GM12801 (cell line): Measurements from ENCODE around the gene ACTR6.

Experiments
- TF ChIP-seq, protein P1 (sequence below): IDR thresholded peaks from one replicate; pipeline ENCODE4 v1.5.1; 2011; ENCODE audit warnings: control low read depth; ENCODE audit not compliant: insufficient read length; ENCODE audit errors: extremely low read depth

Gene ACTR6

DNA sequence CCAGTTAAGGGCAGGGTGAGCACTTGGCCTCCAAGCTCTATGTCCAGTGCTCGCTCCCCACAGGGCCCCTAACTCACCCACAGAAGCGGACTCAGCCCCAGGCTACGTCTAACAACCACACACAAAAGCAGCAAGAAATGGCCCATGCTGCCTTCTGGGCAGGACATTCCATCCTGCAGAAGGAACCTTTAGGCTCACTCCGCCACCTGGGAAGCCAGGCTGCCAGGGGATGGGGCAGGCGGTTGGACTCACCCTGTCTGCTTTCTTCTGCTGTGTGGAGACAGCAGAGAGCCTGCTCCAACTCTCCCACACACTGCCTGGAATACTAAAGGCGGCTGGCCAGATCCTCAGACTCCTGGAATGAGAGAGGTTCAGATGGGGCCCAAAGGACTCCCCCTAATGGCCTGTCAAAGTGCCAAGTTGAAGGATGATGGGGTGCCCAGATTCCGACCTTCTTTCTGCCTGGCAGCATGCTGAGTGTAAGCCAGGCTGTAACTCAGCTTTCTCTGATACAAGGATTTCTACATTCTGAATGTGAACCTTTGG, 30.2 kb upstream of the ACTR6 start:
- TF ChIP-seq, protein P1, sequence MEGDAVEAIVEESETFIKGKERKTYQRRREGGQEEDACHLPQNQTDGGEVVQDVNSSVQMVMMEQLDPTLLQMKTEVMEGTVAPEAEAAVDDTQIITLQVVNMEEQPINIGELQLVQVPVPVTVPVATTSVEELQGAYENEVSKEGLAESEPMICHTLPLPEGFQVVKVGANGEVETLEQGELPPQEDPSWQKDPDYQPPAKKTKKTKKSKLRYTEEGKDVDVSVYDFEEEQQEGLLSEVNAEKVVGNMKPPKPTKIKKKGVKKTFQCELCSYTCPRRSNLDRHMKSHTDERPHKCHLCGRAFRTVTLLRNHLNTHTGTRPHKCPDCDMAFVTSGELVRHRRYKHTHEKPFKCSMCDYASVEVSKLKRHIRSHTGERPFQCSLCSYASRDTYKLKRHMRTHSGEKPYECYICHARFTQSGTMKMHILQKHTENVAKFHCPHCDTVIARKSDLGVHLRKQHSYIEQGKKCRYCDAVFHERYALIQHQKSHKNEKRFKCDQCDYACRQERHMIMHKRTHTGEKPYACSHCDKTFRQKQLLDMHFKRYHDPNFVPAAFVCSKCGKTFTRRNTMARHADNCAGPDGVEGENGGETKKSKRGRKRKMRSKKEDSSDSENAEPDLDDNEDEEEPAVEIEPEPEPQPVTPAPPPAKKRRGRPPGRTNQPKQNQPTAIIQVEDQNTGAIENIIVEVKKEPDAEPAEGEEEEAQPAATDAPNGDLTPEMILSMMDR, result no peak

DNA sequence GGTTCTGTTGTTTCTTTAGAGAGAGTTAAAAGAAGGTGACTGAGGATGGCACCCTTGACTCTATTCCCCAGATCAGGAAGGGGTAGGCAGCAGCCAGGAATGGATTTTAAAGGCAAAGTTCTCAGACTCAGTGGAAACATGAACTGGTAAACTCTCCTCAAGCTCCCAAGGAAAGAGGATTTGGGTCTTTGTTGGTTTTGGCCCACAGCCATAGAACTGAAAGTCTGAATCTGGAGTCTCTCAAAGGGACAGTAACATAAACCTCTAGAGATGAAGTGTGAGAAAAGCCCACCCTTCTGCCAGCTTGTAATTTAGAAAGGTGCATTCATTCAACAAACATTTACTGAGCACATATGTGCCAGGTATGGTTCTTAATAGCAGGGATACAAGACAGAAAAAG, 29.4 kb upstream of the ACTR6 start:
- TF ChIP-seq, protein P1, result no peak

DNA sequence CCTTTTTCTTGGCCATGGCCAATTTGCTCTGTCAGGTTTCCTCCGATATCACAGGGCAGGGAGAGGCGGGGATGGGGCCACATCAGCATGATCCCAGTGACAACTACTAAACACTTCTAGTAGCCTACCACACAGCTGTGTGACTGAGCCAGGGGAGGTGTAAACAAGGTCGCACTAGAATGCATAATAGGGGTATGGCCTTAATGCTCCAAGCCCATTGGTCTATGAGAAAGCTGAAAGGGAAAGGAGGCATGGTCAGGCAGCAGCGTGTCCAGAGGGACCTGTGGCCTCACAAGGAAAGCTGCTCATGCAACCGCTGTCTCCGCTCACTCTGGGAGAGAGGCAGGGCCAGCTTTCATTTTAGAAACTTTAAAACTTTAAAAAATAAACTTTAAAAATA, 27.5 kb upstream of the ACTR6 start:
- TF ChIP-seq, protein P1, result no peak

DNA sequence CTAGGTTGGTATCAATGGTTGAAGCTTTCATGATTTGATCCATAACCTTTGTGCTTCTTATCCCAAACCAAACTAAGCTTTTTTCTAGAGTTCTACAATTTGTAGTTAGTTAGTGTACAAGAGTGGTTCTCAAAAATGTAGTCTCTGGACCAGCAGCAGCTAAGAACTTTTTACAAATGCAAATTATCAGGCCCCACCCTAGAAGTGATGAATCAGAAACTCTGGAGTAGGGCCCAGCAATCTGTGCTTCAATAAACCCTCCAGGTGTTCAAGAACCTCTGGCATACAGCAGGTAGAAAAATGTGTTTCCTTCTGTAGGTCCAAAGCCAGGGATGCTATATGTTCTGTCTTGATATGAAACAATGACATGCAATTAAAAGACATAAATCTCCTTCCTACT, 26.1 kb upstream of the ACTR6 start:
- TF ChIP-seq, protein P1, result no peak

DNA sequence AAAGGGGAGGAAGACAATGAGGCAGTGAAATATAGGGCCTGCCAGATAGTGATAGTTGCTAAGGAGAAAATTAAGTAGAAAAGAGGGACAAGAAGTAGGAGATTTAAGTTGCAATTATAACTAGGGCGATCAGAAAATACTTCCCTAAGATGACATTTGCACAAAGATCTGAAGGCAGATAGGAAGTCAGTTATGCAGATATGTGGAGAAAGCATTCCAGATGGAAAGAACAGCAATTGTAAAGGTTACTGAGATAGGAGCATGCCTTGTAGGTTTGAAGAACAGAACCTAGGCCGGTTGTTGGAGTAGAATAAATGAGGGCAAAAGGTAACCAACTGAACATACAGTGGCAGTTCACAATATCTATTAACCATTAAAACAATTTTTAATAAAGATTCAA, 21.4 kb upstream of the ACTR6 start:
- TF ChIP-seq, protein P1, result no peak

DNA sequence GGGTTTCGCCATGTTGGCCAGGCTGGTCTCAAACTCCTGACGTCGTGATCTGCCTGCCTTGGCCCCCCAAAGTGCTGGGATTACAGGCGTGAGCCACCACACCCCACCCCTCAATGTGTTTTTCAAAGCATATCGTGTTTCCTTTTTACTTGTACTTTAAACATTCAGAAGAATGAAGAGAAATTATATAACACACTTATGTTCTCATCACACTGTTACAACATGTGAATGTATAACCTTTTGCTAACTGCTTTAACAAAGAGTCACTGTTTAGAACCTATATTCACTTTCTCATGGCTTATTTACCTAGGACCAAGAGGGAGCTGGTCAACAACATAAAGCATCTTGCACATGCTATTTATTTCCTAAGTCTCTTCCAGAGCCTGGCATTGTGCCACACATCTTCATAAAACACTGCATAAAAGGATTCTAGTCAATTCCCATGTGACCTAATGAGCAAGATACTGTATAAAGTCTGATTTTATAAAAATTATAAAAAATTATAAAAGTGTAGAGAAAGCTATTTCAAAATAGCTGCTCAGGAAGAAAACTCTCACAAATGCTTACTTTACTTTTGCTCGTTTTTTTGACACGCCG, 16.0 kb upstream of the ACTR6 start:
- TF ChIP-seq, protein P1, result no peak

- TF ChIP-seq, protein P1, result no peak
Measured at GRCh38 chr12:100185361-100185894, 15.2 kb upstream of the ACTR6 start.
